ENCODE results near the gene CPEB2.

Gene CPEB2

DNA sequence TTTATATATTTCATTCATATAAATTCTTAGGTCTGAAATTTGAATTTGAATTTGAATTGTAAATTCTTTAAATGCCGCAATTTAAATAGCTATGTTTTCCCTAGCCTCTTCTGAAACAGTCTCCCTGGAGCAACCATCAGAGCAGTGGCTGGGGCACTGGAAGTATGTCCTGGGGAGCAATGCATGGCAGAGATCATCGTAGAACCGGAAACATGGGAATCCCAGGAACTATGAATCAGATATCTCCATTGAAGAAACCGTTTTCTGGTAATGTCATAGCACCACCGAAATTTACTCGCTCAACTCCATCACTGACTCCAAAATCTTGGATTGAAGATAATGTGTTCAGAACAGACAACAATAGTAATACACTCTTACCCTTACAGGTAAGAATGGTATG is 4.9 kb downstream of the CPEB2 start:
- Histone ChIP-seq H3K9ac (ENCODE audit: low read depth in 1 of 2, low read length in 2 of 2) (no peak overlapping the region), H3K9me3 (ENCODE audit: control insufficient read depth in 1 of 2, low read length in 2 of 2) (no peaks in the 10 kb centered on the region), H3K4me3 (ENCODE audit: low read depth in 1 of 2, low read length in 2 of 2) (no peak overlapping the region), H3K27ac (ENCODE audit: low read depth, low read length) (no peak overlapping the region), H3K27me3 (ENCODE audit: control insufficient read depth in 1 of 2, insufficient read depth in 2 of 2, low read length in 2 of 2) (no peaks in the 10 kb centered on the region), H3K36me3 (ENCODE audit: control insufficient read depth in 1 of 2, insufficient read depth in 2 of 2, low read length in 2 of 2) (peaks cover 0 to 30% of the 10 kb centered on the region in 2 donors), H3K4me1 (ENCODE audit: control insufficient read depth in 1 of 2, insufficient read depth in 2 of 2, low read length in 2 of 2) (peaks cover 5 to 22% of the 10 kb centered on the region in 2 donors)

GRCh38 chr4:15010038-15010585 is 7.8 kb downstream of the CPEB2 start:
- Histone ChIP-seq H3K4me1 (ENCODE audit: control insufficient read depth in 1 of 2, insufficient read depth in 2 of 2, low read length in 2 of 2) (peaks cover 5 to 22% of the 10 kb centered on the region in 2 donors), H3K27me3 (ENCODE audit: control insufficient read depth in 1 of 2, insufficient read depth in 2 of 2, low read length in 2 of 2) (no peaks in the 10 kb centered on the region), H3K27ac (ENCODE audit: low read depth, low read length) (no peak overlapping the region), H3K9me3 (ENCODE audit: control insufficient read depth in 1 of 2, low read length in 2 of 2) (no peaks in the 10 kb centered on the region), H3K9ac (ENCODE audit: low read depth in 1 of 2, low read length in 2 of 2) (no peak overlapping the region), H3K36me3 (ENCODE audit: control insufficient read depth in 1 of 2, insufficient read depth in 2 of 2, low read length in 2 of 2) (peaks cover 0 to 33% of the 10 kb centered on the region in 2 donors), H3K4me3 (ENCODE audit: low read depth in 1 of 2, low read length in 2 of 2) (no peak overlapping the region)

GRCh38 chr4:15011166-15011565 is 8.9 kb downstream of the CPEB2 start:
- Histone ChIP-seq H3K27me3 (ENCODE audit: control insufficient read depth in 1 of 2, insufficient read depth in 2 of 2, low read length in 2 of 2) (no peaks in the 10 kb centered on the region), H3K27ac (ENCODE audit: low read depth, low read length) (no peak overlapping the region), H3K9me3 (ENCODE audit: control insufficient read depth in 1 of 2, low read length in 2 of 2) (no peaks in the 10 kb centered on the region), H3K36me3 (ENCODE audit: control insufficient read depth in 1 of 2, insufficient read depth in 2 of 2, low read length in 2 of 2) (peaks cover 3 to 39% of the 10 kb centered on the region in 2 donors), H3K4me1 (ENCODE audit: control insufficient read depth in 1 of 2, insufficient read depth in 2 of 2, low read length in 2 of 2) (peaks cover 0 to 14% of the 10 kb centered on the region in 2 donors), H3K9ac (ENCODE audit: low read depth in 1 of 2, low read length in 2 of 2) (no peak overlapping the region), H3K4me3 (ENCODE audit: low read depth in 1 of 2, low read length in 2 of 2) (no peak overlapping the region)

- H3K9me3 ChIP-seq (ENCODE audit: control insufficient read depth in 1 of 2, low read length in 2 of 2) = no peaks in the 10 kb centered on the region
- no peak overlapping the region for H3K9ac ChIP-seq (ENCODE audit: low read depth in 1 of 2, low read length in 2 of 2)
- no peaks in the 10 kb centered on the region for H3K27me3 ChIP-seq (ENCODE audit: control insufficient read depth in 1 of 2, insufficient read depth in 2 of 2, low read length in 2 of 2)
- H3K4me1 ChIP-seq (ENCODE audit: control insufficient read depth in 1 of 2, insufficient read depth in 2 of 2, low read length in 2 of 2) = peaks cover 0 to 9% of the 10 kb centered on the region in 2 donors
- no peak overlapping the region for H3K27ac ChIP-seq (ENCODE audit: low read depth, low read length)
- H3K4me3 ChIP-seq (ENCODE audit: low read depth in 1 of 2, low read length in 2 of 2) = no peak overlapping the region
- peaks cover 3 to 36% of the 10 kb centered on the region in 2 donors for H3K36me3 ChIP-seq (ENCODE audit: control insufficient read depth in 1 of 2, insufficient read depth in 2 of 2, low read length in 2 of 2)
Measured at GRCh38 chr4:15012017-15012788, 9.9 kb downstream of the CPEB2 start.

- H3K9me3 ChIP-seq (ENCODE audit: control insufficient read depth in 1 of 2, low read length in 2 of 2) = no peaks in the 10 kb centered on the region
Measured at GRCh38 chr4:15013585-15013984, 11.3 kb downstream of the CPEB2 start.

DNA sequence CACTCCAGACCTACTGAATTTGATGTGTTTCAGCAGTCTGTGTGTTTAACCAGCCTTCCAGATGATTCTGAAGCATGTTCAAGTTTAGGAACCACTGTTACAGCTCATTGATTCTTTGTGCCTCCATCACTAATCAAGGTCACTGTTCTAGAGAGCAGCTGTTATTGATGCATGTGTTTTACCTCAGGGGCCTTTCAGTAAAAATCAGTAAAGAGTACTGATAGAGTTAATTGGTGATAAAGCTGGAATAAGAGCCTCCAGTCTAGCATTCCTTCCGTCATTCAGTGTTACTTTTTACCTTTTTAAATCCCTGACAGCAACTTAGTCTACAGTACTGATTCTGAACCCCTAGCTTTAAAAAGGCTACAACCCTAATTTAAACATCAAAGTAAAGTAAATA is 12.9 kb downstream of the CPEB2 start:
- H3K27me3 ChIP-seq (ENCODE audit: control insufficient read depth in 1 of 2, insufficient read depth in 2 of 2, low read length in 2 of 2) = no peaks in the 10 kb centered on the region
- H3K9ac ChIP-seq (ENCODE audit: low read depth in 1 of 2, low read length in 2 of 2) = no peak overlapping the region
- H3K36me3 ChIP-seq (ENCODE audit: control insufficient read depth in 1 of 2, insufficient read depth in 2 of 2, low read length in 2 of 2) = peaks cover 8 to 18% of the 10 kb centered on the region in 2 donors
- H3K4me1 ChIP-seq (ENCODE audit: control insufficient read depth in 1 of 2, insufficient read depth in 2 of 2, low read length in 2 of 2) = peaks cover 0 to 6% of the 10 kb centered on the region in 2 donors
- no peaks in the 10 kb centered on the region for H3K9me3 ChIP-seq (ENCODE audit: control insufficient read depth in 1 of 2, low read length in 2 of 2)
- no peak overlapping the region for H3K4me3 ChIP-seq (ENCODE audit: low read depth in 1 of 2, low read length in 2 of 2)
- no peak overlapping the region for H3K27ac ChIP-seq (ENCODE audit: low read depth, low read length)

More at GRCh38 chr4:15013585-15013984, 11.3 kb downstream of the CPEB2 start:
- Histone ChIP-seq H3K4me1 (ENCODE audit: control insufficient read depth in 1 of 2, insufficient read depth in 2 of 2, low read length in 2 of 2) (peaks cover 0 to 9% of the 10 kb centered on the region in 2 donors), H3K4me3 (ENCODE audit: low read depth in 1 of 2, low read length in 2 of 2) (no peak overlapping the region), H3K36me3 (ENCODE audit: control insufficient read depth in 1 of 2, insufficient read depth in 2 of 2, low read length in 2 of 2) (peaks cover 3 to 26% of the 10 kb centered on the region in 2 donors), H3K27me3 (ENCODE audit: control insufficient read depth in 1 of 2, insufficient read depth in 2 of 2, low read length in 2 of 2) (no peaks in the 10 kb centered on the region), H3K9ac (ENCODE audit: low read depth in 1 of 2, low read length in 2 of 2) (no peak overlapping the region), H3K27ac (ENCODE audit: low read depth, low read length) (no peak overlapping the region)

DNA sequence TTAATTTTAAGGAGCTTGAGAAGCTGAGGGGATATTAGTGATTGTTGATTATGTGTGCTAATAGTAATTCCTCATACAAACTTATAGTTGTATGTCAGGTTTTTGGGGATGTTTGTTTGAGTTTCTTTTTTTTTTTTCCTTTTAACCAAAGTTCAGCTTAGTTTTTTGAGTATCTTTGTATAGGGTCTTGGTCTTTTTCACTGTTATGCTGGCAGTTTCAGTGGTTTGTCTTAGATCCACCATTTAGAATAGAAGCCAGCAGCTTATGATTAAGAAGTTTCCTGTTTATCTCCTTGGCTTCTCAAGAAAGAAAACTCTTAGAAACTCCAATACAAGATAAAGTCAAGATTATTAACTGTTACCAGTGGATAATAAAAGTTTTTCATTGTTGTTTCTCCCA is 16.1 kb downstream of the CPEB2 start:
- no peaks in the 10 kb centered on the region for H3K9me3 ChIP-seq (ENCODE audit: control insufficient read depth in 1 of 2, low read length in 2 of 2)
- H3K4me1 ChIP-seq (ENCODE audit: control insufficient read depth in 1 of 2, insufficient read depth in 2 of 2, low read length in 2 of 2) = peaks cover 0 to 5% of the 10 kb centered on the region in 2 donors
- H3K9ac ChIP-seq (ENCODE audit: low read depth in 1 of 2, low read length in 2 of 2) = no peak overlapping the region
- H3K4me3 ChIP-seq (ENCODE audit: low read depth in 1 of 2, low read length in 2 of 2) = no peak overlapping the region
- no peaks in the 10 kb centered on the region for H3K27me3 ChIP-seq (ENCODE audit: control insufficient read depth in 1 of 2, insufficient read depth in 2 of 2, low read length in 2 of 2)
- no peak overlapping the region for H3K27ac ChIP-seq (ENCODE audit: low read depth, low read length)
- H3K36me3 ChIP-seq (ENCODE audit: control insufficient read depth in 1 of 2, insufficient read depth in 2 of 2, low read length in 2 of 2) = peaks cover 14 to 22% of the 10 kb centered on the region in 2 donors

DNA sequence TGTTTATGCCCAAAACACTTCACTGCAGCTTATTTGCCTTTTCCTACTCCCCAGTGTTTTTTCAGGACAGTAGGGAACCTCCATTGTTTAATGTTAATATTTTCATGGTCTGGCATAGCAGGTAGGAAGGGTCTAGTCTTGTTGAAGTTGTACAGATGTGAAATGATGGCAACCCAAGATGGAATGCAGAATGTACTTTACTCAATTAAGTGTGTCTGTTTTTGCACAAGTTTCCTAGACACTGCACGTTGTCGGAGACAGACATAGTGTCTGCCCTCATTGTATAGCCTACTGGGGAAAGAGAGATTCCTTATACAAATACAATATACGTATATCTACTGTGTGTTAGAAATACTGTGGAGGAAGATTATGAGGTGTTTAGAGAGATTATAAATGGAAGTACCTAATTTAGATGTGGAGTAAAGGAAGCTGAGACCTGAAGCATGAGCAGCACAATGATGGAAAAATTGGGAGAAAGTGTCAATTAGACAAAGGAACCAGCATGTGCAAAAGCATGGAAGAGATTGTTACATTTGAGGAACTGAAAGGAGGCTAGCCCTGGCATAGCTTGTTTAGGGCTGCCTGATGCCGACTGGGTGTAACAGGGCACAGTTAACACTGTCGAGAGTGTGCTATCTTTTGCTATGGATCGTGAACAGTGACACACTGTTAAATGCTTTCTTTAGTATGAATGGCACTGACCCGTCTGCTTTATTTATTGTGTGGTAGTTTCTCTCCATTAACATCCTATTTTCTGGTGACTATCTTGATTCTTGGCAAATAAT is 18.4 kb downstream of the CPEB2 start:
- Histone ChIP-seq H3K4me3 (ENCODE audit: low read depth in 1 of 2, low read length in 2 of 2) (no peak overlapping the region), H3K27me3 (ENCODE audit: control insufficient read depth in 1 of 2, insufficient read depth in 2 of 2, low read length in 2 of 2) (no peaks in the 10 kb centered on the region), H3K27ac (ENCODE audit: low read depth, low read length) (no peak overlapping the region), H3K9me3 (ENCODE audit: control insufficient read depth in 1 of 2, low read length in 2 of 2) (no peaks in the 10 kb centered on the region), H3K36me3 (ENCODE audit: control insufficient read depth in 1 of 2, insufficient read depth in 2 of 2, low read length in 2 of 2) (peaks cover 14 to 16% of the 10 kb centered on the region in 2 donors), H3K9ac (ENCODE audit: low read depth in 1 of 2, low read length in 2 of 2) (no peak overlapping the region), H3K4me1 (ENCODE audit: control insufficient read depth in 1 of 2, insufficient read depth in 2 of 2, low read length in 2 of 2) (peaks cover 0 to 5% of the 10 kb centered on the region in 2 donors)

DNA sequence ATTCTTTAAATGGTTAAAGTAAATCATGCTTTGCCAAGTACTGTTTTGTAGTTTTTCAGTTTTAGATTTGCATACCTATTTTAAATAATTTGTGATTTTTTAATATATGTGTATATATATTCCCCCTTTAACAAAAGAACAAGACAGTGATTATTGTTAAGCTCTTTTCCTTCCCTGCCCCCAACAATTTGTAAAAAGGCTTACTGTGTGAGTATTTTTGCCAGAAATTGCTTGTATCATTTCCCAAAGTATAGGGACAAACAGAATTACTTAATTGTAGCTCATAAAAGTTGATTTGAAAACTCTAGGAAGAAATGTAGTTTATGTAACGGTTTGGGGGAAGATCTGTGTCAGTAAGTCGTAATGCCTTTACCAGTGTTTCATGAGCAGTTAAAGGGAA is 19.0 kb downstream of the CPEB2 start:
- Histone ChIP-seq H3K4me1 (ENCODE audit: control insufficient read depth in 1 of 2, insufficient read depth in 2 of 2, low read length in 2 of 2) (peaks cover 0 to 5% of the 10 kb centered on the region in 2 donors), H3K9ac (ENCODE audit: low read depth in 1 of 2, low read length in 2 of 2) (no peak overlapping the region), H3K4me3 (ENCODE audit: low read depth in 1 of 2, low read length in 2 of 2) (no peak overlapping the region), H3K27ac (ENCODE audit: low read depth, low read length) (no peak overlapping the region), H3K27me3 (ENCODE audit: control insufficient read depth in 1 of 2, insufficient read depth in 2 of 2, low read length in 2 of 2) (no peaks in the 10 kb centered on the region), H3K9me3 (ENCODE audit: control insufficient read depth in 1 of 2, low read length in 2 of 2) (no peaks in the 10 kb centered on the region), H3K36me3 (ENCODE audit: control insufficient read depth in 1 of 2, insufficient read depth in 2 of 2, low read length in 2 of 2) (peaks cover 14 to 15% of the 10 kb centered on the region in 2 donors)

DNA sequence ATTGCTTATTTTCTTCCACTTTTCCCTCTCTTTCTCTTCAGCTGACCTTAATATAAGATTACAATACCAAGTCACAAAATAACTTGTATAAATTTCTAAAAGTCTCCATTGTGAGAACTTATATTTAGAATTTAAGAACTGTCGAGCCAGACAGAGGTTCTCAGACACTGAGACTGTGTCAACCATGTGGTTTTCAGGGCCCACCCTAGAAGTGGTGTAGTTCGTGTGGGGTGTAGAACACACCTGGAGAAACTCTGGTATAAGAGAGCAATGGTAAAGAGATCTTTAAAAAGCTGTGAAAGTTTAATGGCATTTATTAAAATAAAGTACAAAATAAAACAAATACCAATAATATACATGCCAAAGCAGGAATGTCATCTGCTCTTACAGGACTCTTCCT is 19.7 kb downstream of the CPEB2 start:
- Histone ChIP-seq H3K27me3 (ENCODE audit: control insufficient read depth in 1 of 2, insufficient read depth in 2 of 2, low read length in 2 of 2) (no peaks in the 10 kb centered on the region), H3K36me3 (ENCODE audit: control insufficient read depth in 1 of 2, insufficient read depth in 2 of 2, low read length in 2 of 2) (peaks cover 14 to 15% of the 10 kb centered on the region in 2 donors), H3K27ac (ENCODE audit: low read depth, low read length) (no peak overlapping the region), H3K9ac (ENCODE audit: low read depth in 1 of 2, low read length in 2 of 2) (no peak overlapping the region), H3K9me3 (ENCODE audit: control insufficient read depth in 1 of 2, low read length in 2 of 2) (no peaks in the 10 kb centered on the region), H3K4me3 (ENCODE audit: low read depth in 1 of 2, low read length in 2 of 2) (no peak overlapping the region), H3K4me1 (ENCODE audit: control insufficient read depth in 1 of 2, insufficient read depth in 2 of 2, low read length in 2 of 2) (peaks cover 0 to 5% of the 10 kb centered on the region in 2 donors)

Measured in duodenal mucosa (tissue), 2 donors.